GM23338 (cell line): ENCODE data around the gene FADD. TPM values are rescaled to one million over a fixed set of nuclear protein-coding genes. Genes with fewer than 3 reads are reported as not detected.

Experiments used
- ATAC-seq: fragments of 200-7000 bp; cut with Tn5 transposase; 3 replicates; pipeline ENCODE4 v1.9.1; 2020
- DNase-seq: peaks from one replicate; pipeline ENCODE4 v3.0.0-alpha.2; 2015; ENCODE audit warnings: low spot score
- H2AFZ ChIP-seq: fragments of 200-600 bp; sonication (generic); 2 replicates; pipeline ENCODE4 v1.8.0; 2016; ENCODE audit warnings: antibody characterized with exemption, mild to moderate bottlenecking, moderate library complexity
- H3F3A ChIP-seq: fragments of 200-600 bp; sonication (generic); replicated peaks from 2 replicates; pipeline ENCODE4 v1.8.0; 2017; ENCODE audit warnings: antibody characterized with exemption, mixed run types, low read depth
- H3K27ac ChIP-seq: fragments of 200-600 bp; sonication (generic); 2 replicates; pipeline ENCODE4 v1.6.1; 2016; ENCODE audit warnings: low read depth
- H3K27me3 ChIP-seq: fragments of 200-600 bp; sonication (generic); 2 replicates; pipeline ENCODE4 v1.8.0; 2016; ENCODE audit warnings: mild to moderate bottlenecking, mixed run types, moderate library complexity; ENCODE audit not compliant: insufficient read depth
- H3K36me3 ChIP-seq: fragments of 200-600 bp; sonication (generic); 2 replicates; pipeline ENCODE4 v1.8.0; 2016; ENCODE audit warnings: mild to moderate bottlenecking; ENCODE audit not compliant: insufficient read depth
- H3K4me1 ChIP-seq: fragments of 200-600 bp; sonication (generic); 2 replicates; pipeline ENCODE4 v1.8.0; 2016; ENCODE audit warnings: mild to moderate bottlenecking, moderate library complexity; ENCODE audit not compliant: insufficient read depth
- H3K4me2 ChIP-seq: fragments of 200-600 bp; sonication (generic); 2 replicates; pipeline ENCODE4 v1.7.1; 2017; ENCODE audit warnings: mixed run types
- H3K4me3 ChIP-seq: fragments of 200-600 bp; sonication (generic); 2 replicates; pipeline ENCODE4 v1.6.1; 2016; ENCODE audit warnings: mixed run types
- H3K79me2 ChIP-seq: fragments of 200-600 bp; sonication (generic); replicated peaks from 2 replicates; pipeline ENCODE4 v1.8.0; 2017; ENCODE audit warnings: mild to moderate bottlenecking; ENCODE audit not compliant: insufficient read depth
- H3K9me2 ChIP-seq: fragments of 200-600 bp; sonication (generic); 2 replicates; pipeline ENCODE4 v1.8.0; 2017; ENCODE audit not compliant: insufficient read depth
- H4K20me1 ChIP-seq: fragments of 200-600 bp; sonication (generic); replicated peaks from 2 replicates; pipeline ENCODE4 v1.8.0; 2017; ENCODE audit warnings: mild to moderate bottlenecking; ENCODE audit not compliant: insufficient read depth
- H3K27ac Mint-ChIP-seq: 2 replicates; pipeline ENCODE4 v1.8.0; 2020; ENCODE audit warnings: inconsistent platforms, mild to moderate bottlenecking, moderate library complexity, mixed read lengths
- H3K27me3 Mint-ChIP-seq: 3 replicates; pipeline ENCODE4 v1.8.0; 2022; ENCODE audit warnings: low read depth, mild to moderate bottlenecking, moderate library complexity, mixed read lengths, inconsistent platforms; ENCODE audit not compliant: insufficient read depth, poor library complexity
- H3K36me3 Mint-ChIP-seq: 3 replicates; pipeline ENCODE4 v1.8.0; 2021; ENCODE audit warnings: low read depth, mild to moderate bottlenecking, inconsistent platforms, moderate library complexity, mixed read lengths
- H3K4me1 Mint-ChIP-seq: 3 replicates; pipeline ENCODE4 v1.8.0; 2020; ENCODE audit warnings: mild to moderate bottlenecking, inconsistent platforms, mixed read lengths
- H3K4me3 Mint-ChIP-seq: 3 replicates; pipeline ENCODE4 v1.8.0; 2021; ENCODE audit warnings: moderate library complexity, mild to moderate bottlenecking, inconsistent platforms, mixed read lengths
- H3K9me3 Mint-ChIP-seq: 3 replicates; pipeline ENCODE4 v1.8.0; 2020; ENCODE audit warnings: moderate library complexity, mild to moderate bottlenecking, inconsistent platforms, mixed read lengths
- CREB1 ChIP-seq: fragments of 250-450 bp; sonication (Bioruptor Pico); IDR thresholded peaks from 2 replicates; pipeline ENCODE4 v1.5.0; 2020; ENCODE audit warnings: low read depth, mild to moderate bottlenecking, moderate library complexity
- EZH2 ChIP-seq: fragments of 200-600 bp; sonication (generic); IDR thresholded peaks from one replicate; pipeline ENCODE4 v1.8.0; 2017; ENCODE audit warnings: antibody characterized with exemption, mild to moderate bottlenecking, low read depth; ENCODE audit not compliant: unreplicated experiment
- JUNB ChIP-seq: IDR thresholded peaks from one replicate; pipeline ENCODE4 v1.6.1; 2016; ENCODE audit warnings: antibody characterized with exemption; ENCODE audit not compliant: unreplicated experiment
- NANOG ChIP-seq: IDR thresholded peaks from 2 replicates; pipeline ENCODE4 v1.6.1; 2016; ENCODE audit warnings: antibody characterized with exemption, borderline replicate concordance
- POLR2AphosphoS5 ChIP-seq: IDR thresholded peaks from 2 replicates; pipeline ENCODE4 v1.6.1; 2016; ENCODE audit warnings: antibody characterized with exemption, low read depth
- STAT1 ChIP-seq: IDR thresholded peaks from one replicate; pipeline ENCODE4 v1.6.1; 2016; ENCODE audit warnings: antibody characterized with exemption; ENCODE audit not compliant: unreplicated experiment
- ZNF331 ChIP-seq: fragments of 250-450 bp; sonication (Bioruptor Pico); IDR thresholded peaks from 2 replicates; pipeline ENCODE4 v1.5.0; 2020; ENCODE audit warnings: low read depth, mild to moderate bottlenecking, moderate library complexity
- polyA plus RNA-seq: library from polyadenylated mRNA; unstranded; fragments of >200 nt; fragmentation: Nextera tagmentation; extraction: Ambion mirVana; gene quantifications from 2 replicates; pipeline ENCODE4 v1.2.1, GENCODE V29; 2016
- total RNA-seq: library from RNA; depleted of rRNA; stranded (reverse); fragments of >200 nt; shearing (Covaris generic); gene quantifications from 2 replicates; pipeline ENCODE4 v1.2.3, GENCODE V29; 2014
- TF ChIP-seq, protein P1 (sequence below): IDR thresholded peaks from 2 replicates; pipeline ENCODE4 v1.6.1; 2016; ENCODE audit warnings: antibody characterized with exemption
- TF ChIP-seq, protein P2 (sequence below): IDR thresholded peaks from one replicate; pipeline ENCODE4 v1.6.1; 2018; ENCODE audit warnings: antibody characterized with exemption; ENCODE audit not compliant: unreplicated experiment

FADD gene
- total and polyA plus RNA-seq, 2 experiments from 2014 or later = 19.7 to 65.8 TPM

DNA sequence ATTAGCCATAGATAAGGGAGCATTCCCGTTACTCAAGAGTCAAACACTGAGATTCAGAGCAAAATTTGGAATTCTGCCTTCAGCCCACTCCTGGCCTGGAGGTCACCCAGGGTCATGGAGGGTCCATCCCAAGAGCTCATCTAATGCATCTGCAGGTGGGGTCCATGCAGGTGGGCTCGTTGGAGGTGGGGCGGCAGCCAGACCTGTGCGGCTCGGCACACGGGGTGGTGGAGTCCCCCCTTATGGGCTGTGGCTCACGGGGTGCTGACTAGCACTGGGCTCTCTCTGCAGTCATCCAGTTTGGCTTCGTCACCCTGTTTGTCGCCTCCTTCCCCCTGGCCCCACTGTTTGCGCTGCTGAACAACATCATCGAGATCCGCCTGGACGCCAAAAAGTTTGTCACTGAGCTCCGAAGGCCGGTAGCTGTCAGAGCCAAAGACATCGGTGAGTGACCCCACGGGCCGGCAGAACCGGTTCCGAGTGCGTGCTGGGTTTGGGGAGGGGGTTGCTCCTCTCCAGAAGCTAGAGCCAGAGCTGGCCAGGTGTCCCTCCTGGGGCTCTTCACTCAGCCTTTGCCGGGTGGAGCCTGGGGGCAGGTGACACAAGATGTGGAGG is 32.4 kb upstream of the FADD start:
- Histone ChIP-seq H3K4me2 (no peak overlapping the region), H4K20me1 (no peaks in the 10 kb centered on the region), H3K4me3 (no peak overlapping the region), H3K79me2 (no peaks in the 10 kb centered on the region), H2AFZ (no peak overlapping the region), H3F3A (no peaks in the 10 kb centered on the region), H3K4me1 (peaks cover 9% of the 10 kb centered on the region; the same call in 1 of the 2 replicates), H3K27ac (no peak overlapping the region), H3K9me2 (no peaks in the 10 kb centered on the region), H3K27me3 (no peaks in the 10 kb centered on the region), H3K36me3 (no peaks in the 10 kb centered on the region)
- Mint-ChIP-seq H3K36me3 (no peaks in the 10 kb centered on the region), H3K27me3 (peaks cover 10% of the 10 kb centered on the region), H3K4me1 (peaks cover 12% of the 10 kb centered on the region), H3K9me3 (no peaks in the 10 kb centered on the region; the same call in 2 of the 3 replicates), H3K27ac (no peak overlapping the region), H3K4me3 (no peak overlapping the region)
- no peak for DNase-seq
- ATAC-seq = no peak
- TF ChIP-seq CREB1 = no peak
- TF ChIP-seq, protein P1, sequence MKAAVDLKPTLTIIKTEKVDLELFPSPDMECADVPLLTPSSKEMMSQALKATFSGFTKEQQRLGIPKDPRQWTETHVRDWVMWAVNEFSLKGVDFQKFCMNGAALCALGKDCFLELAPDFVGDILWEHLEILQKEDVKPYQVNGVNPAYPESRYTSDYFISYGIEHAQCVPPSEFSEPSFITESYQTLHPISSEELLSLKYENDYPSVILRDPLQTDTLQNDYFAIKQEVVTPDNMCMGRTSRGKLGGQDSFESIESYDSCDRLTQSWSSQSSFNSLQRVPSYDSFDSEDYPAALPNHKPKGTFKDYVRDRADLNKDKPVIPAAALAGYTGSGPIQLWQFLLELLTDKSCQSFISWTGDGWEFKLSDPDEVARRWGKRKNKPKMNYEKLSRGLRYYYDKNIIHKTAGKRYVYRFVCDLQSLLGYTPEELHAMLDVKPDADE = no peak
- TF ChIP-seq NANOG = no peak
- no peak for TF ChIP-seq ZNF331 (CRISPR knock-in tag)
- TF ChIP-seq POLR2AphosphoS5 = no peak
- TF ChIP-seq STAT1 = no peak
- TF ChIP-seq, protein P2, sequence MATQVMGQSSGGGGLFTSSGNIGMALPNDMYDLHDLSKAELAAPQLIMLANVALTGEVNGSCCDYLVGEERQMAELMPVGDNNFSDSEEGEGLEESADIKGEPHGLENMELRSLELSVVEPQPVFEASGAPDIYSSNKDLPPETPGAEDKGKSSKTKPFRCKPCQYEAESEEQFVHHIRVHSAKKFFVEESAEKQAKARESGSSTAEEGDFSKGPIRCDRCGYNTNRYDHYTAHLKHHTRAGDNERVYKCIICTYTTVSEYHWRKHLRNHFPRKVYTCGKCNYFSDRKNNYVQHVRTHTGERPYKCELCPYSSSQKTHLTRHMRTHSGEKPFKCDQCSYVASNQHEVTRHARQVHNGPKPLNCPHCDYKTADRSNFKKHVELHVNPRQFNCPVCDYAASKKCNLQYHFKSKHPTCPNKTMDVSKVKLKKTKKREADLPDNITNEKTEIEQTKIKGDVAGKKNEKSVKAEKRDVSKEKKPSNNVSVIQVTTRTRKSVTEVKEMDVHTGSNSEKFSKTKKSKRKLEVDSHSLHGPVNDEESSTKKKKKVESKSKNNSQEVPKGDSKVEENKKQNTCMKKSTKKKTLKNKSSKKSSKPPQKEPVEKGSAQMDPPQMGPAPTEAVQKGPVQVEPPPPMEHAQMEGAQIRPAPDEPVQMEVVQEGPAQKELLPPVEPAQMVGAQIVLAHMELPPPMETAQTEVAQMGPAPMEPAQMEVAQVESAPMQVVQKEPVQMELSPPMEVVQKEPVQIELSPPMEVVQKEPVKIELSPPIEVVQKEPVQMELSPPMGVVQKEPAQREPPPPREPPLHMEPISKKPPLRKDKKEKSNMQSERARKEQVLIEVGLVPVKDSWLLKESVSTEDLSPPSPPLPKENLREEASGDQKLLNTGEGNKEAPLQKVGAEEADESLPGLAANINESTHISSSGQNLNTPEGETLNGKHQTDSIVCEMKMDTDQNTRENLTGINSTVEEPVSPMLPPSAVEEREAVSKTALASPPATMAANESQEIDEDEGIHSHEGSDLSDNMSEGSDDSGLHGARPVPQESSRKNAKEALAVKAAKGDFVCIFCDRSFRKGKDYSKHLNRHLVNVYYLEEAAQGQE = no peak
- TF ChIP-seq JUNB = no peak

DNA sequence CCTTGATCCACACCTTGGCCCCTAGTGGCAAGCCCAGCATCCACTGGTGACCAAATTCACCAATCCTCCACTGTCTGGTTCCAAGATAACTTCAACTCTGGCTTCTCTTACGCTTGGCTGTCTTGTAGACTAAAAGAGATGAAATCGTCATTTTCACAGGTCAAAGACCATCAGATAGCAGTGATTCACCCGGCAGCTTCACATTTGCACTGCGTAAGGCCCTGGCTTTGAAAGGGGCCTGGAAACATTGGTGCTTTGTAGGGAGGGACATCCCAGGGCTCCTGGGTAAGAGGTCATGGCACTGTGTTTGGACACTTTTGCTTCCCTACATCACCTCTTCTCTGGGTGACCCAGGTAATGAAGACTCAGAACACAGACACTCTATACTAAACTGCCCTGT is 30.1 kb upstream of the FADD start:
- Histone ChIP-seq H3K79me2 (no peaks in the 10 kb centered on the region), H3K9me2 (no peaks in the 10 kb centered on the region), H3K27ac (no peak overlapping the region), H3K27me3 (no peaks in the 10 kb centered on the region), H4K20me1 (no peaks in the 10 kb centered on the region), H3F3A (no peaks in the 10 kb centered on the region), H3K4me1 (peaks cover 9% of the 10 kb centered on the region; the same call in 1 of the 2 replicates), H3K4me2 (no peak overlapping the region), H3K4me3 (no peak overlapping the region), H3K36me3 (no peaks in the 10 kb centered on the region), H2AFZ (no peak overlapping the region)
- no peak overlapping the region for H3K4me3 Mint-ChIP-seq
- ATAC-seq = no peak
- no peaks in the 10 kb centered on the region; the same call in 2 of the 3 replicates for H3K9me3 Mint-ChIP-seq
- no peak for TF ChIP-seq EZH2
- no peak for TF ChIP-seq POLR2AphosphoS5
- no peak overlapping the region for H3K27ac Mint-ChIP-seq
- no peak for DNase-seq
- H3K4me1 Mint-ChIP-seq = peaks cover 18% of the 10 kb centered on the region
- peaks cover 9% of the 10 kb centered on the region for H3K27me3 Mint-ChIP-seq
- no peaks in the 10 kb centered on the region for H3K36me3 Mint-ChIP-seq
